Pancreas (tissue), 10 donors: ENCODE data around the gene PHIP. TPM values are rescaled to one million over a fixed set of nuclear protein-coding genes. Genes with fewer than 3 reads are reported as not detected.
"Not testable (repeated sequence)": the region's sequence is repeated elsewhere in the genome, so short reads cannot be mapped to it uniquely, and the experiment has no call there.

Source experiments
- ATAC-seq, 4 donors: fragments of 200-7000 bp; cut with Tn5 transposase; one replicate each; pipeline versions ENCODE4 v1.8.0 to v1.9.1; 2020; ENCODE audit warnings: mild to moderate bottlenecking in 4 of 4, moderate library complexity in 4 of 4
- DNase-seq, 6 donors: peaks; one replicate each; pipeline ENCODE4 v3.0.0-alpha.2; 2020
- FAIRE-seq: peaks from 2 replicates; lab custom pipeline; 2012; peaks lifted over from hg19 to GRCh38; lab: Jason Lieb, UNC
- H3K27ac ChIP-seq, 4 donors: fragments of 200-600 bp; sonication (generic); 1 replicate in 3 of 4; 2 replicates in 1 of 4; pipeline versions ENCODE4 v1.5.0 to v1.8.0; 2020
- H3K27me3 ChIP-seq, 4 donors: fragments of 200-600 bp; one replicate each; pipeline ENCODE4 v1.8.0; 2021
- H3K36me3 ChIP-seq, 3 donors: fragments of 200-600 bp; sonication (generic) in 1 of 3; one replicate each; pipeline versions ENCODE4 v1.5.0 to v1.8.0; 2020 to 2021
- H3K4me1 ChIP-seq, 3 donors: fragments of 200-600 bp; one replicate each; pipeline ENCODE4 v1.8.0; 2021
- H3K4me3 ChIP-seq, 4 donors: fragments of 200-600 bp; sonication (generic) in 2 of 4; one replicate each; pipeline versions ENCODE4 v1.5.0 to v1.8.0; 2020 to 2021
- H3K9me3 ChIP-seq, 4 donors: fragments of 200-600 bp; one replicate each; pipeline ENCODE4 v1.8.0; 2021
- CTCF ChIP-seq, 4 donors: fragments of 200-600 bp; sonication (generic) in 3 of 4; IDR thresholded peaks; one replicate each; pipeline versions ENCODE4 v1.5.0 to v1.8.0; 2021; ENCODE audit warnings: antibody characterized with exemption in 4 of 4
- WGBS, 2 donors: extraction: QIAGEN DNeasy Blood & Tissue Kit; methylation state at CpG; one replicate each; pipeline ENCODE4 v1.1.7; 2013; 5-methylcytosine and 5-hydroxymethylcytosine counted together
- intact Hi-C, 3 donors: fragments of 100-400 bp; cut with DNase I; formaldehyde crosslinking; loops; one replicate each; pipeline versions ENCODE4 v1.11.1 to v1.14.2; 2022
- polyA plus RNA-seq, 2 donors: library from polyadenylated mRNA; stranded (reverse); fragments of 200-250 nt; gene quantifications; one replicate each; pipeline ENCODE4 v1.2.3, GENCODE V29; 2013
- total RNA-seq, 6 donors: library from RNA; stranded (reverse); fragmentation: NEBNext Ultra II Directional in 4 of 6; extraction: Animal tissue kit (Norgen Biotek cat#: 25700) in 4 of 6; gene quantifications; one replicate each; pipeline versions ENCODE4 v1.2.1 to v1.2.4, GENCODE V29; 2021 to 2023
- donor health status: healthy with polysubstance abuse.
- donor health status: DM: no; HTN: no; CAD: no; lungs with moderate emphysema.
- donor health status: DM: no; HTN: no; CAD: no.
- donor health status: control.
- donor health status: control.
- donor health status: Bipolar disorder and iron deficiency.
- donor health status: DM: yes; HTN: yes; CAD: no.
- donor health status: DM: no; HTN: no; CAD: no.
- donor health status: DM: no; HTN: no; CAD: no.
- donor health status: DM: yes; HTN: yes; CAD: no.

The PHIP gene
- total and polyA plus RNA-seq, 8 donors, result 8.3 to 17.9 (median 11.0) TPM

DNA sequence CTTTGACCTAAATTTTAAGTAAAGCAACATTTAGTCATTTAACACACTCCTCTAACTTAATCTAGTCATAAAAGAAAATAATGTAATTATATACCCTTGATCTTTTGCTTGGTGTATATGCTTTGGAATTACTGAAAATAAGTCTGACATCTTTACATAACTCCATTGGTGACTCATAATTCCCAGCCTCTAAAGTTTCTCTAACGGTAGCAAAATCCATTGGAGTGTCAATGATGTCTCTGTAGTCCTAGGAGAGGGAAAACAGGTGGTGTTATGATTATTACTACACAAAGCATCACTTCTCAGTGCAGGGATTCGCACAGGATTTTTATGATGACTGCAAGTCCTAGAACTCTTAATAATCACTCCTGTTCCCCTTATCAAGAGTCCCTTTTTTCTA lies 130.5 kb downstream of the PHIP start:
- intact Hi-C loops, result no loop called here
- H3K9me3 ChIP-seq, result no peaks in the 10 kb centered on the region
- TF ChIP-seq CTCF (IDR thresholded peaks at IDR 0.05), result no peak
- DNase-seq (no peak), ATAC-seq (no peak), FAIRE-seq (no peak)
- H3K27me3 ChIP-seq, result no peaks in the 10 kb centered on the region
- no peaks in the 10 kb centered on the region for H3K4me1 ChIP-seq
- H3K4me3 ChIP-seq, result no peak overlapping the region
- peaks cover 5 to 90% (median 20%) of the 10 kb centered on the region in 3 donors for H3K36me3 ChIP-seq
- H3K27ac ChIP-seq, result no peak overlapping the region
- 91 to 95% methylated on average over 2 of the region's 2 CpGs for WGBS, 2 donors

DNA sequence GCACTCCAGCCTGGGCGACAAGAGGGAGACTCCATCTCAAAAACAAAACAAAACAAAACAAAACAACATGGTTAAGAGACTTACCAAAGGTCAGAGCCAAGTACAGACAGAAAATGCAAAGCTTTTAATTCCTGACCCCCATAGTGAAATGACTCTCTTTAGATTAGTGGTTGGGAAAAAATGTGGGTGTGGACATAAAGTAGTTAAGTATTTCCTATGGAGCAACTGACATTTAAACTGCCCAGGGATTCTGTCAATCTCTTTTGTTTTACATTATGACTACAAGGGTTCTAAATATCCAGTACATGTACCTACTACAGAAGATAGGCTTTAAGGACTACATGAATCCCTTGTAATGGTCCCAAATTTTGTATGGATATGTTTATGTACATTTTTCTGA lies 135.6 kb downstream of the PHIP start:
- WGBS, 2 donors, result 96 to 100% methylated on average over 1 of the region's 1 CpG
- TF ChIP-seq CTCF (IDR thresholded peaks at IDR 0.05), result no peak
- no peaks in the 10 kb centered on the region for H3K4me1 ChIP-seq
- no peak for ATAC-seq
- H3K27me3 ChIP-seq, result no peaks in the 10 kb centered on the region
- intact Hi-C loops, result no loop called here
- no peak overlapping the region for H3K4me3 ChIP-seq
- DNase-seq, result no peak
- no peak for FAIRE-seq
- H3K27ac ChIP-seq, result no peak overlapping the region
- peaks cover 5 to 72% (median 8%) of the 10 kb centered on the region in 3 donors for H3K36me3 ChIP-seq
- H3K9me3 ChIP-seq, result no peaks in the 10 kb centered on the region

DNA sequence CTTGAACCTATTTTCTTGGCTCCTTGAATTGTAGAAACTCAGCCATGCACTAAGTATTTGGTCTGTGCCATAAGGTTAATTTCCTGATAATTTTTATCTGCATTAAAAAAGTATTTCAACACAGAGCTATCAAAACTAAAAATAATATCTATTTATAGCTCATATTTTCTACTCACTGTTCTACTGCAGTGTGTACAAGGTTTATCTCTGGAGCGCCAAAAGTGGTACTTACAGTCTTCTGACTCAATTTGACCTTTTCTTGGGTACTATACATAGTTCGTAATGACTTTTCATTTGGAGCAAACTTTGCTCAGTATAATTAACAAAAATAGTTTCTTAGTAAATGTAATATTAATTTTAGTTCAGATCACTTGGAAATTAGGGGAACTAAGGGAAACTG lies 141.5 kb downstream of the PHIP start:
- Histone ChIP-seq H3K9me3 (no peaks in the 10 kb centered on the region), H3K27me3 (no peaks in the 10 kb centered on the region), H3K4me3 (no peak overlapping the region), H3K36me3 (peaks cover 0 to 23% (median 0%) of the 10 kb centered on the region in 3 donors), H3K27ac (no peak overlapping the region), H3K4me1 (no peaks in the 10 kb centered on the region)
- no peak for TF ChIP-seq CTCF (IDR thresholded peaks at IDR 0.05)
- intact Hi-C loops, result no loop called here
- no peak for ATAC-seq
- no peak for FAIRE-seq
- DNase-seq, result no peak
- 89 to 96% methylated on average over 2 of the region's 2 CpGs for WGBS, 2 donors

GRCh38 chr6:78935553-78935952 lies 142.5 kb downstream of the PHIP start:
- intact Hi-C loops, result no loop called here
- DNase-seq (no peak), FAIRE-seq (no peak), ATAC-seq (no peak)
- Histone ChIP-seq H3K27me3 (no peaks in the 10 kb centered on the region), H3K9me3 (no peaks in the 10 kb centered on the region), H3K27ac (no peak overlapping the region), H3K4me3 (no peak overlapping the region), H3K36me3 (peaks cover 0 to 15% (median 0%) of the 10 kb centered on the region in 3 donors), H3K4me1 (no peaks in the 10 kb centered on the region)
- WGBS, 2 donors, result 90 to 95% methylated on average over 2 of the region's 2 CpGs
- TF ChIP-seq CTCF (IDR thresholded peaks at IDR 0.05), result no peak

DNA sequence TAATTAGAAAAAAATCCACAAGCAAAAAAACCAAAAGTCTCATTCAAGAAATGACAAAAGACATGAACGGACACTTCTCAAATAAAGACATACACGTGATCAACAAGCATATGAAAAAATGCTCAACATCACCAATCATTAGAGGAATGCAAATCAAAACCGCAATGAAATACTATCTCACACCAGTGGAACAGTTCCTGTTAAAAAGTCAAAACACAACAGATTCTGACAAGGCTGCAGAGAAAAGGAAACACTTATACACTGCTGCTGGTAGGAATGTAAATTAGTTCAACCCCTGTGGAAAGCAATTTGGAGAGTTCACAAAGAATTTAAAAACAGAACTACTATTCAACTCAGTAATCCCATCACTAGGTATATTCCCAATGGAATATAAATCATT lies 152.7 kb downstream of the PHIP start:
- intact Hi-C loops, result no loop called here
- ATAC-seq (no peak), FAIRE-seq (no peak), DNase-seq (no peak)
- WGBS, 2 donors, result 83 to 84% methylated on average over 3 of the region's 3 CpGs
- Histone ChIP-seq H3K27me3 (no peaks in the 10 kb centered on the region), H3K36me3 (no peaks in the 10 kb centered on the region), H3K27ac (no peak overlapping the region), H3K4me1 (no peaks in the 10 kb centered on the region), H3K9me3 (no peaks in the 10 kb centered on the region), H3K4me3 (no peak overlapping the region)
- TF ChIP-seq CTCF (IDR thresholded peaks at IDR 0.05), result no peak

GRCh38 chr6:78921168-78921567 lies 156.9 kb downstream of the PHIP start:
- H3K27ac ChIP-seq, H3K36me3 ChIP-seq, intact Hi-C loops, DNase-seq, H3K9me3 ChIP-seq, H3K27me3 ChIP-seq, FAIRE-seq, H3K4me3 ChIP-seq, H3K4me1 ChIP-seq, ATAC-seq: not testable (repeated sequence)
- 81 to 90% methylated on average over 10 of the region's 10 CpGs for WGBS, 2 donors
